ENCODE data around the gene COG5.

DNA sequence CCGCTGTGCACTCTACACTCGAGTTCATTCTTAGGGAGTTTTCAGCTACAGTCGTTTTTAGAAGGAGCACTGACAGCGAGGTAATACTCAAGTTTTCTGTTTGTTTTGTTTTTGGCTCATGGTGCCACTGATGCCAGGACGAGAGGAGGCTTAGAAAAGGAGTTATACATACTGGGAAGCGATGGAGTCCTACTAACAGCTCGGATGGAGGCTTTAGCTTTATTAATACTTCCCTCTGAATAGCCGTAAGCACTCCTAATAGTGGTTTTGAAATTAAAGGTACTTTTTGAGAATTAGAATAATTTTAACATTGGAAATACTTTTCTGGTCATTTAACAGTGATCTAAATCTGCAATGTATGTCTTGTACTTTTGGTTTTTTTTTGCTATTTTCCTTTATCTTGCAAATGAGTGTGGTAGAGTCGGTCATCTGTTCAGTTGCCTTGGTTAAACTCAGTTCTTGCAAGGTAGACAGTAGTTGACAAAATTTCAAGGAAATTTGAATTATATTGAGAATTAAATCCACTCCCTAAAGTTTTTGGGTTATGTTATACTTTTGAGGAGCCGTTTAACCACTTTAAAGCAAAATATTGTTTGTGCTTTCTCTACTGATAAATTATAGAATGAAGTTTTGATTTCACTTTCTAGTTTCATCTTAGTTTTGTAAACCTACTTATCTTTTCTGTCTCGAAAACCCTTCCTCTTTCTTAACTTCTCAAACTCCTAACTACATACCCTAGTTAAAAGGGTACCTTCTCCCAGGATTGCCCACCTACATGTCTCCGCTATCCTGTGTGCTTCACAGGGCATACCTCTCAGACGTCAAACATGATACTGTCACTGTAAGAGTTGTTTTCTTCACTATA, 393.4 kb downstream of the COG5 start:
- TF ChIP-seq, protein P1, sequence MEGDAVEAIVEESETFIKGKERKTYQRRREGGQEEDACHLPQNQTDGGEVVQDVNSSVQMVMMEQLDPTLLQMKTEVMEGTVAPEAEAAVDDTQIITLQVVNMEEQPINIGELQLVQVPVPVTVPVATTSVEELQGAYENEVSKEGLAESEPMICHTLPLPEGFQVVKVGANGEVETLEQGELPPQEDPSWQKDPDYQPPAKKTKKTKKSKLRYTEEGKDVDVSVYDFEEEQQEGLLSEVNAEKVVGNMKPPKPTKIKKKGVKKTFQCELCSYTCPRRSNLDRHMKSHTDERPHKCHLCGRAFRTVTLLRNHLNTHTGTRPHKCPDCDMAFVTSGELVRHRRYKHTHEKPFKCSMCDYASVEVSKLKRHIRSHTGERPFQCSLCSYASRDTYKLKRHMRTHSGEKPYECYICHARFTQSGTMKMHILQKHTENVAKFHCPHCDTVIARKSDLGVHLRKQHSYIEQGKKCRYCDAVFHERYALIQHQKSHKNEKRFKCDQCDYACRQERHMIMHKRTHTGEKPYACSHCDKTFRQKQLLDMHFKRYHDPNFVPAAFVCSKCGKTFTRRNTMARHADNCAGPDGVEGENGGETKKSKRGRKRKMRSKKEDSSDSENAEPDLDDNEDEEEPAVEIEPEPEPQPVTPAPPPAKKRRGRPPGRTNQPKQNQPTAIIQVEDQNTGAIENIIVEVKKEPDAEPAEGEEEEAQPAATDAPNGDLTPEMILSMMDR (IDR thresholded peaks at IDR 0.05): no peak
- peak in 1 of 3 donors; percentile 57 for TF ChIP-seq POLR2A (IDR thresholded peaks at IDR 0.05)
